ENCODE results near the gene SLC38A3. TPM values are rescaled to one million over a fixed set of nuclear protein-coding genes. Genes with fewer than 3 reads are reported as not detected.

Gene SLC38A3
- total and polyA plus RNA-seq, 2 experiments from 2014 or later: 0.28 to 1.3 TPM

- peaks cover 18% of the 10 kb centered on the region for H3K4me1 ChIP-seq (ENCODE audit: insufficient read depth)
- peaks cover 18% of the 10 kb centered on the region for H3K79me2 ChIP-seq (replicated peaks; ENCODE audit: insufficient read depth)
- H3F3A ChIP-seq (replicated peaks; ENCODE audit: low read depth): peaks cover 18% of the 10 kb centered on the region; the same call in 1 of the 2 replicates
- Mint-ChIP-seq H3K4me3 (no peak overlapping the region), H3K27me3 (ENCODE audit: insufficient read depth, low read depth, poor library complexity) (peaks cover 22% of the 10 kb centered on the region), H3K36me3 (ENCODE audit: low read depth) (no peaks in the 10 kb centered on the region), H3K4me1 (peaks cover 28% of the 10 kb centered on the region), H3K27ac (no peak overlapping the region), H3K9me3 (no peaks in the 10 kb centered on the region)
- no peaks in the 10 kb centered on the region for H3K27me3 ChIP-seq (ENCODE audit: insufficient read depth)
- no peaks in the 10 kb centered on the region for H3K9me2 ChIP-seq (ENCODE audit: insufficient read depth)
- no peak overlapping the region for H2AFZ ChIP-seq
- no peaks in the 10 kb centered on the region for H3K36me3 ChIP-seq (ENCODE audit: insufficient read depth)
- peaks cover 9% of the 10 kb centered on the region; the same call in 1 of the 2 replicates for H4K20me1 ChIP-seq (replicated peaks; ENCODE audit: insufficient read depth)
- no peak overlapping the region for H3K27ac ChIP-seq (ENCODE audit: low read depth)
- no peak overlapping the region for H3K4me3 ChIP-seq
- no peak overlapping the region for H3K4me2 ChIP-seq
- DNase-seq (ENCODE audit: low spot score): no peak
- no peak for ATAC-seq
- no peak for TF ChIP-seq NANOG (IDR thresholded peaks at IDR 0.05; ENCODE audit: borderline replicate concordance)
- TF ChIP-seq EZH2phosphoT487 (IDR thresholded peaks at IDR 0.05; ENCODE audit: unreplicated experiment): no peak
- TF ChIP-seq CREB1 (CRISPR knock-in tag; IDR thresholded peaks at IDR 0.05; ENCODE audit: low read depth): no peak
- TF ChIP-seq REST (IDR thresholded peaks at IDR 0.05; ENCODE audit: unreplicated experiment): no peak
- no peak for TF ChIP-seq JUNB (IDR thresholded peaks at IDR 0.05; ENCODE audit: unreplicated experiment)
- TF ChIP-seq ETS1 (IDR thresholded peaks at IDR 0.05): no peak
- TF ChIP-seq EZH2 (IDR thresholded peaks at IDR 0.05; ENCODE audit: low read depth, unreplicated experiment): no peak
- TF ChIP-seq CTCF (conservative IDR thresholded peaks at IDR 0.05; ENCODE audit: low read depth in 2 of 2): no peak
- TF ChIP-seq POLR2AphosphoS5 (IDR thresholded peaks at IDR 0.05; ENCODE audit: low read depth): no peak
- TF ChIP-seq ZNF331 (CRISPR knock-in tag; IDR thresholded peaks at IDR 0.05; ENCODE audit: low read depth): no peak
These were observed 27.2 kb downstream of the SLC38A3 start for GRCh38 chr3:50232303-50232702.

All from GM23338 (cell line).